NCI-H526 treated with DMSO at 0.1 percent for 48 hours (cell line): ENCODE measurements around the gene PRSS8.
"Not testable (repeated sequence)": the region's sequence is repeated elsewhere in the genome, so short reads cannot be mapped to it uniquely, and the experiment has no call there.

Experiments
- DNase-seq: peaks from one replicate; lab custom pipeline; 2025; lab: John Stamatoyannopoulos, UW

PRSS8 gene

DNA sequence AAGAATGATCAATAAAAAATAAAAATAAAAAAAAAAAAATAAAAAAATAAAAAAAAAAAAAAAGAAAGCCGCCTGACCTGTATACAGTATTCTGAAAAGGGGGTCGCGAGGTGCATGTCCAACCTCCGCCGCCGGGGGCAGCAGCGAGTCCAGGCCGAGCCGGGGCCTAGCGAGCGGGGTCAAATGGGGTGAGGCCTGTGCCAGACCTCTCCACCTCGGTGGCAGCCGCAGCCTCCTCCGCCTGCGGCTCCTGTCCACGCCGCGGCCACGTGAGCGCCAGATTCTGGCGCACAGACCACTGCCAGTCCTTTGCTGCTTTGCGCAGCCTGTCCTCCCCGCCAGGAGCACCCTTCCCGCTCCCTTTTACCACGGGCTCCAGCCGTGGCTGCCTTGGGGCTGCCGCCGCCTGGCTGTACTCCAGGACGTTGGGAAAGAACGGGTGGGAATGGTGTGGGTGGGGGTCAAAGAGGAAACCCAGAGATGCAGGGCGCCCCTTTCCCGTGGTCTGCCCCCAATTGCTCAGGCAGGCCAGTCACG is 29.8 kb downstream of the PRSS8 start:
- peak; percentile 4 for DNase-seq

DNA sequence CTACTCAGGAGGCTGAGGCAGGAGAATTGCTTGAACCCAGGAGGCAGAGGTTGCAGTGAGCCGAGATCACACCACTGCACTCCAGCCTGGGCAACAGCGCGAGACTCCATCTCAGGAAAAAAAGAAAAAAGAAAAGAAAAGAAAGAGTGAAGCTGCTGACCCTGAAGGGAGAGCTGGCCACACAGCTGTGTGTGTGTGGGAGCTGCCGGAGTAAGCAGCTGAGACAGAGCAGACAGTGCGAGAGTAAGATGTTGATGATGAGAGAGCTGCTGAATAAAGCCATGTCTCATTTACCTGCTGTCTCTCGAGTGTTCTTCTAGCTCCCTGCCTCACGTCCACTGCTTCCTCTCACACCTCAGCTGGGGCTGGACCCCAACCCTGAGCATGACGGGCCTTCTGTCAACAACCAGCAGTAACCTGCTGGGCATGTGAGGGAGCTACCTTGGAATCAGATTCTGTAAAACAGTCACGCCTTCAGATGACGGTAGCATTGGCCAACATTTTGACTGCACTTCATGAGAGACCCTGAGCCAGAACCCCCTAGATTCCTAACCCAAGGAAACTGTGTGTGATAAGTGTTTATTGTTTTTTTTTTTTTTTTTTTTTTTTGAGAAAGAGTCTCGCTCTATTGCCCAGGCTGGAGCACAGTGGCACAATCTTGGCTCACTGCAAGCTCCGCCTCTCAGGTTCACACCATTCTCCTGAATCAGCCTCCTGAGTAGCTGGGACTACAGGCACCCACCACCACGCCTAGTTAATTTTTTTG is 34.5 kb downstream of the PRSS8 start:
- DNase-seq: not testable (repeated sequence)

DNA sequence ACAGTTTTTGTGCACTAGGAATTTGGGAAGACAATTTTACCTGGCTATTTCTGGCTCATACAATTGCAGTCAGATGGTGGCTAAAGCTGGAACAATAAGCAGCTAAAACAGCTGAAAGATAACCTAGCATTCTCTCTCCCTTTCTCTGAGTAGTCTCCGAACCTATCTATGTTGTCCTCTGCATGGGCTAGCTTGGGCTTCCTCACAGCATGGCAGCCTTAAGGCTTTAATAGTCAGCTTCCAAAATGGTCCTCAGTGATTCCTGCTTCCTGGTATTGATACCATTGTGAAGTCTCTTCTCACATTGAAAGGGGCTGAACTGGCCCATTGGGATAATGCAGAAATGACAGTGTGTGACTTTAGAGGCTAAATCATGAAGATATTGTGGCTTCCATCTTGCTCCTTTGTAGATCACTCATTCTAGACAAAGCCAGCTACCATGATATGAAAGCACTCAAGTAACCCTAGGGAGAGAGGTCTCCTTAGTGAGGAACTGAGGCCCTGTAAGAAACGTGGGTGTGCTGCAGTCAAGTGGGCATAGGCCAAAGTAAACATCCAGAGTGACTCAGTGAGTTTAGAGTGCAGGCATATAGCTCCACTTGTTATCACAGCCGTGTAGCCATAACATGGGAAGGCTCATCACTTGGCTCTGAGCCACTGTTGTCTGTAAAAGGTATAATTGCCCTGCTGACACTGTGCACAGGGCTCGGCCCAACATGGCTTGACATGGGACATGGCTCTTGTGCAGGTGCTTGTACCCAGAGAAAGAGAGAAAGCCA is 35.5 kb downstream of the PRSS8 start:
- no peak for DNase-seq

DNA sequence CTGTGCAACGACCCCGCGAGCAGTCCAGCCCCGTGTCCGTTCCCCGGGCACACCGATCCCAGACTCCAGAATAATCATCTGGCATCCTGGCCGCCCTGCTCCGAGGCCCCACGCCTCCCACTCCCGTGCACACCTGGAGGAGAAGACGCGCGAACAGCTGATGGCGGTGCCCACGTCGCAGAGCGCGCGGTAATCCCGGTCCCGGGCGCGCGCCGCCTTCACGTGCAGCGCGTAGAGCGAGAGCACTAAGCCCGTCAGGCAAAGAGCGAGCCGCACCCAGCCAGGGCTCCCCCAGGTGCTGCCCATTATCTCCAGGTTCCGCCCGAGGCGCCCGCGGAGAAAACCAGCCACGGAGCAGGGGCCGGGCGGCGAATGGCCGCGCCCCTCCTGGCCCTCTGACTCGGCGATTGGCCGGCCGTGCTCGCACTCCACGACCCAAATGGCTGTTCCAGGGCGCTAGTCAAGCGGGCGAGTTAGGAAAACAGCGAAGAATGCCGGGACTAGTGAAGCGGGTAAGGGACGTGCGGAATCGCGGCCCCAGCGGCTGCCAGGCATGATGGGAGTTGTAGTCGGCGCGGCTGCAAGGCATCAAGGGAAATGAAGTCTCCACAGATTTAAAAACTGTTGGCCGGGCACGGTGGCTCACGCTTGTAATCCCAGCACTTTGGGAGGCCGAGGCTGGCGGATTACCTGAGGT is 41.0 kb downstream of the PRSS8 start, which contains the start of gene VKORC1:
Gene VKORC1 (minus strand): TSS at position 374 of the 697 bp plus-strand sequence. CDS start 68 bp downstream, at position 306.
- peak; percentile 98 for DNase-seq

DNA sequence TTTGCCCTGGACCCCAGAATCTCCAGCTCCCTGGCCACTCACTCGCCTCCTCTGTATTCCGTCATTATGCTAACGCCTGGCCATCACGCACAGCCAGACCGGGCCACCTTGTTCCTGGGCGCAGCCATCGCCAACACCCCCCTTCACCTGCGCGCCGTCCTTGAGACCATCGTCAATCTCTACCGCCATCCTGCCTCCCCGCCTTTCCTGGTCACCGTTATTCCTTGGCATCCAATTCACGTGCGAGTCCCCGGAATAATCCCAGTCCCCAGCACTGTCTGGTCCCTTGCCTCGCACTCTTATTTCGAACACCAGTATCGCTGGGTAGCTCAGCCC is 41.5 kb downstream of the PRSS8 start:
- no peak for DNase-seq

DNA sequence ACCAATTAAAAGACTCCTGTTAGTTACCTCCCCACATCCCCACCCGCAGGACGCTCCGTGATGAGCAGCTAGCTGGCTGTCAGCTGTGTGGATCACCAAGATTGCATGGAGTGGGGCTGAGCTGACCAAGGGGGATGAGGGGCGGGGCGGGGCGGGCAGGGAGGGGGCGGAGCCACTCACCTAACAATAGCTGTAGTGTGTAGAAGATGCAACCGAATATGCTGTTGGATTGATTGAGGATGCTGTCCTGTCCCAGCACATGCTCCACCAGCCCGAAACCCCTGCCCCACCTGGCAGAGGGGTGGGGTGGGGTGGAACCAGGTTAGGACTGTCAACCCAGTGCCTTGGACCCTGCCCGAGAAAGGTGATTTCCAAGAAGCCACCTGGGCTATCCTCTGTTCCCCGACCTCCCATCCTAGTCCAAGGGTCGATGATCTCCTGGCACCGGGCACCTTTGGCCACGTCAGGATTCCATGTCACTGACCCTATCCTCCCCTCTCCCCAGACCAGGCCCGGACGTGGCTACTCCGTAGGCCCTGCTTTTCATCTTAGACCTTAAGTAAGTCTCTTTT is 42.3 kb downstream of the PRSS8 start:
- peak; percentile 43 for DNase-seq

DNA sequence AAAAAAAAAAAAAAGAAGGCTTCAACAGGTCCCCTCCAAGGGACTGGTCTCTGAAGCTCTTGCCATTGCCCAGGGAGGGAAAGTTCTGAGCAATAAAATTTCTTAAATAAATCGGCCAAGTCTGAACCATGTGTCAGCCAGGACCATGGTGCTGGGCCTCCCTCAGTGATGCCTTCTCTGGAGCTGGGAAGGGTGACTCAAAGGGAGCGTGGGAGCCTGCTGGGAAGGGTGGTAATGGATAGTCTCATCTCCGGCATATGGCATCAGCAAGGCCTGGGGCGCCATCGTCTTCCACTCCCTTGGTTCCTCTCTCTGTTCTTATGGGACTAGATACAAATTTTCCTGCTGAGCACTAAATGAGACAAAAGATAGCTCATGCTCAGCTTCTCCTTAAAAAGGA is 43.2 kb downstream of the PRSS8 start:
- no peak for DNase-seq

DNA sequence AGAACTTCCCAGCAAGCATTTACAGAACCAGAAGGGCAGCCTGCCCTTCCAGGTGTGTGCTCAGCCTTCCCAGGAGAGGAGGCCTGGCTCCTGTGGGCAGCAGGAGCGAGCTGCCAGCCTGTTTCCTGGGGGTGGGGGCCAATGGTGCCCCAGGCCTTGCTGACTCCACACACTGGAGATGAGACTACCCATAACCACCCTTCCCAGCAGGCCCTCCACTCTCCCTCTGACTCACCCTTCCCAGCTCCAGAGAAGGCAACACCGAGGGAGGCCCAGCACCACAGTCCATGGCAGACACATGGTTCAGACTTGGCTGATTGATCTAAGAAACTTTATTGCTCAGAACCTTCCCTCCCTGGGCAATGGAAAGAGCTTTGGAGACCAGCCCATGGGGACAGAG is 45.0 kb downstream of the PRSS8 start:
- no peak for DNase-seq

DNA sequence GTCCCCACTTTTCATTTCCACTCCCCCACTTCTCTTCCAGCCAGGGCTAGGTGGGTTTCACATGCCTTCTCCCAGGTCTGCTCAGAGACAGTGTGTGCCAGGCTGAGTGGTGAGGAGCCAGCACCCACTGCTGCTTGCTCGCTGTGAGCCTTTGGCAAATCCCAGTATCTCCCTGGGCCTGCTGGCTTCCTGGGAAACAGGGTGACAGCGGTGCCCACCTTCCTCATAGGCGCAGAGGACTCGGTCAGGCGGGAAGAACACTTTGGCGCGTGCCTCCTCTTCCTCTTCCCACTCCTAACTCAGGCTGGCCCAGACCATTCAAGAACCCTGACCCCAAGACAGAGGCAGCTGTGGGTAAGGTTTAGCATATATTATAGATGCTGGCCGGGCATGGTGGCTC is 46.3 kb downstream of the PRSS8 start:
- no peak for DNase-seq

DNA sequence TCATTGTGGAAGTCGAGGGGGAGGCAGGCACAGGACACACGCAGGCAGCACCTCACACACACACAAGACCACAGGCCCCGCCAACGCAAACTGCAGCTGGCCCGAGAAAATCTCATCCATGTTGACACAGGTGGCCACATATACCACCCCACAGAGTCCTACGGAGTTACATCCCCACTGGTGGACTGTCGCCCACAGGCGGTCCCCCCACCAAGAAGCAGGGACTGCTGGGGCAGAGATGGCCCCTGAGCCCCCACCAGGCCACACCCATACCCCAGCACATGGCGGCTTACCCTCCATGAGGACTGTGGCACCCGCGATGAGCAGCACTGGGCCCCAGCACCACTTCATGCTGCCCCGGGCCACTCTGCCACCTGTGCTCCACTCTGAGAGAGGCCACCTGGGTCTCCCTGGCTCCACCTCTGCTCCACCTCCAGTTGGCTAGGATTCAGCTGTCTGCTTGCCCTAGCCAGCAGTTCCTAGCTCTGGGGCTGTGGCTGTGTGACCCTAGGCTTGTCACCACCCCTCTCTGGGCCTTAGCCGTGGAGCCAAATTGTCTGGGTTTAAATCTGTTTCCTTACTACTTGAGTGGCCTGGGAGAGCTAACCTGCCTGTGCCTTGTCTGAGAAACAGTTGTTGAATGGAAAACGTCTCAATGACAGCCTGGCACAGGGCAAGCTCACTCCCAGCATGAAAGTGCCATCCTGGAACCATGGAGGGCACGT is 46.9 kb downstream of the PRSS8 start, which contains the start of gene PRSS53:
Gene PRSS53 (minus strand): TSS at position 485 of the 725 bp plus-strand sequence. CDS start 134 bp downstream, at position 351.
- DNase-seq: no peak

DNA sequence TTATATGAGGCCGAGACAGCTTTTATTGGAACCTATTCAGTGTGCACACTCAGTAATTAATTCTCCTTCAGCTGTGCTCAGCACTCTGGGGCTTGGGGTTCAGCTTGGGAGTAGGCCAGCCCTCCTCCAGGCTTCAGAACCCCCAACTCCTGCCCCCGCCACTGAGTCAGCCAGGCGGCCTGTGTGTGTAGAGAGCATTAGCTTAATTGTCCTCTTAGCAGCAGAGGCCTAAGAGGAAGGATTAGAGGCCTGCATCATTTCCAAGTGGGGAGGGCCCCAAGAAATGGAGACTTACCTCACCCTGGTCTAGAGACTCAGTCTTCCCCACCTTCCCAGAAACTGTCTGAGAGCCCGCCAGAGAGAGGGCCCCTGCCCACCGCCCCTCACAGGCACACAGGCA is 47.6 kb downstream of the PRSS8 start:
- DNase-seq: no peak

DNA sequence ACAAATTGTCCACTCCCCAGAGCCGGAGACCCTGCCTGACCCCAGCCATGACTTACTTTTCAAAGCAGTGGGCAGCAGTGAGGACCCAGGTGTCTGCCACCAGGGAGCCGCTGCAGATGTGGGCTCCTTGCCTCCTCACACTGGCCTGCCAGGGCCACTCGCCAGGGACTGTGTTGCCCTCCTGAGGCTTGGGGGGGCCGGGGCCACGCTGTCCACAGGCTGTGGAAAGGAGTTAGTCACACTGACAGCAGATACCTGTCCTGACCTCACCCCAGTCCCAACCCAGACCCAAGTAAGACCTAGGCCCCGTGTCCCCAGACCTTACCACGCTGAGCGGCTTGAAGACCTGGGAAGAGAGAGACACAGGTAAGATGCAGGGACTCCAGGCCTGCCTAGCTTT is 48.0 kb downstream of the PRSS8 start:
- DNase-seq: no peak

DNA sequence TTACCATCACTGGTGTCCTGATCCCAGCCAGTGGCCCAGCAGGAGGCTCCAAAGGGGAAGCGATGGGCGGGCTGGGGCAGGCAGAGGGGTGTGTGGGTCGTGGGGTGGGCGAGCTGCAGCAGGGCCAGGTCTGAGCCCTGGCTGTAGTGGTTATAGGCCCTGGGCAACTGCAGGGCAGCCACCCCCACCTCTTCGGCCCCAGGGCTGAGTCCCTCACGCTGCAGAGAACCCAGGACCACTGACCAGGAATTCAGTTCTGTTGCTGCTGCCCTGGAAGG is 49.0 kb downstream of the PRSS8 start:
- no peak for DNase-seq

DNA sequence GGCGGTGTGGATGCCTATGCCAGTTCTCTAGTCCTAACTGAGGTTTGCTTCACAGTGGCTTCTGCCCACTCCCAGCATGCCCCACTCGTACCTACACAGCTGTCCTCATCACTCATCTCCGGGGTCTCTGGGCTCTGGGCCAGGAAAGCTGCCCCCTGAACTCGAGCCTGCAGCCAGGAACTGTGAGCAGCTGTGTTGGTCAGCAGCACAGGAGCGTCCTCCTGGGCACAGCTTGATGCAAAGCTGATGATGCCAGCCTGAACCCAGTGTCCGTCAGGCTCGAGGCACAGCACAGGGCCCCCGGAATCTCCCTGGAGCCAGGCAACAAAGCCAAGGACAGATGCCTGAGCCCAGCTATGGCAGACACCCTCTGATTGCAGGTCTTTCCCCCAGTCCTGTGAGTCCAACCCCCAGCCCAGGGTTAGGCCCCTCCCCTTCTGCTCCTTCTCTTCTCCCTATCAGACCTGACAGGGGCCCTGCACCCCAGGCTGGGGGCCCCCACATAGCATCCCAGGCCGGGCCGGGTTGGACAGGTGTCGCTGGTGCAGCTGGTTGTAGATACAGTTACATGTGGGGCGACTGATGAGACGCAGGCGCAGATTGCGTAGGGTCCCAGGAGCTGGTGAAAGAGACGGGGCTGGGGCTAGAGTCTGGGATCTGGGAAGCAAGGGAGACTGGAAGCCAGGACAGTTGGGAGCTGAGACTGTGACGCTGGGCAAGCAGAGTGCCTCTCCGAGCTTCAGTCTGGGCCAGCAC is 49.5 kb downstream of the PRSS8 start:
- peak; percentile 29 for DNase-seq

DNA sequence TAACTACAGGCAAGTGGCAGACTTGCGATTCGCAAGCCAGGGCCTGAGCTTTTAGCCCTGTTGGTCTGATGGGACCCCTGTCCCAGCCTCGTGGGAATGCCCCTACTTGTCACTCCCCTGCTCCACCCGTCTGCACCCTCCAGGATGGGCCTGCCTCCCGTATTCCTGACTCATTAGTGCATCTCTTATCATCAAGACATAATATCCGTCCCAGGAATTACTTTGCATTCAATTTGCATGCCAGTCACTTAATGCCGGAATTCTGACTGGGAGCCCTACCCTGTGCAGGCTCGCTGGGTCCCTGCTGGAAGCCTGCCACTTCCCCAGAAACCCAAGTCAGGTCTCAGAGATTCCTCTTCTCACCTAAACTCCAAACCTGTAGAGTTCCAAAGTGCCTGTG is 50.1 kb downstream of the PRSS8 start:
- DNase-seq: peak; percentile 53

DNA sequence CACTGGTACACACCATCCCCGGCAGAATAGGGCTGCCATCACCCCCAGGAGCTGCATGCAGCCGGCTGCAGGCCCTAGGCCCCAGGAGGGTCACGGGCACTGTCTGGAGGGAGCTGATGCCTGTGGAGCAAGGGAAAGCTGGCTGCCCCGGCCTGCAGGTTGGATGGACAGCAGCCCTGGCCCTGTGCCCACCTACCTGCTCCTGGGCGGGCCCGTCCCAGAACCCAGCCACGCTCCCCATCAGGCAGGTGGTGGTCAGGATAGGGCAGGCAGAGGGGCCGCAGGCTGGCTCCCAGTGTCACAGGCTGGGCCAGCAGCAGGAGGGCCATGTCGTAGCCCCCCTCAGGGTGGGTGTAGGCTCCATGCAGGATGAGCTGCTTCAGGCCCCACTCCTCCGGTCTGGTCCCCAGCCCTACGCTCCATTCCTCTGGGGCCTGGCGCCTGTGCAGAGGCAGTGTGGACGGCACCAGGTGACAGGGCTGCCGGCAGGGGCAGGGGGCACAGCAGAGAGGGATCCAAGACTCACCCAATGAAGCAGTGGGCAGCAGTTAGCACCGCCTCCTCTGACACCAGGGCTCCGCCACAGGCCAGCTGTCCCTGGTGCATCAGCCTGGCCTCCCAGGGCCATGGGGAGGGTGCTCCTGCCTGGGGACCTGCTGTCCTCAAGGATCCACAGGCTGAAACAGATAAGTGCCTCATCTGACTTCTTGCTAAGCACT is 50.8 kb downstream of the PRSS8 start:
- no peak for DNase-seq

DNA sequence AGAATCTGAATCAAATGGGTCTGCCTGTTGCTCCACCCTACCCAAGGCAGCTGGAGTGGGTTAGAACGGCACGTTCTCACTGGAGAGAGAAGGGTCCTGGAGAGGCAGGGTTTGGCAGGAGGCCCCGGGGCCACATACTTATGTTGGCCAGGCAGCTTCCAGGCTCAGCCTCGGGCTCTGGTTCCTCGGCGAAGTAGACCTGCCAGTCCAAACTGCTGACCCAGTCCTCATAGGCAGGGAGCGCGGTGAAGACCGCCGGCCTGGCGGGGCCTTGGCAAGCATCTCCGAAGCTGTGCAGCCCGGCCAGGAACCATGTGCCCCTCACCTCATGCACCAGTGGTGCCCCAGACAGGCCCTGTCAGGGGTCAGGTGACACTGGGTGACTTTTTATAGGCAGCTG is 51.5 kb downstream of the PRSS8 start:
- DNase-seq: no peak

DNA sequence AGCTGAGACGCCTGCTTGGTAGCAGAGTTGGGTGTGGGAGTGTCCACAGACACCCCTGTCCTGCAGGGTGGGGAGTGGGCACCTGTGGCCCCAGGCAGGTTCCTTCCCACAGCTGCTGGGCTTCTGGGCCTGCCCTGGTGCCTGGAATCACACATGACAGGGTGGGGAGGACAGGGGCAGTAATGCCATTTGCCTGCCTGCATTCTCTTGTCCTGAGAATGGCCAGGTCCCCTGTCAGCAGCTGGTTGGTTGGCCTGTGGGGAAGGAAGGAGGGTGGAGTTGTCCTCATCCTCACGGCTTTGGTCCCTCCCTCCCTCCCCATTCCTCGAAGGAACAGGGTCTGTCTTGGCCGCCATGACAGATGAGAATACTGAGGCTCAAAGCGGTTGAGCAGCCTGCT is 52.0 kb downstream of the PRSS8 start:
- no peak for DNase-seq

DNA sequence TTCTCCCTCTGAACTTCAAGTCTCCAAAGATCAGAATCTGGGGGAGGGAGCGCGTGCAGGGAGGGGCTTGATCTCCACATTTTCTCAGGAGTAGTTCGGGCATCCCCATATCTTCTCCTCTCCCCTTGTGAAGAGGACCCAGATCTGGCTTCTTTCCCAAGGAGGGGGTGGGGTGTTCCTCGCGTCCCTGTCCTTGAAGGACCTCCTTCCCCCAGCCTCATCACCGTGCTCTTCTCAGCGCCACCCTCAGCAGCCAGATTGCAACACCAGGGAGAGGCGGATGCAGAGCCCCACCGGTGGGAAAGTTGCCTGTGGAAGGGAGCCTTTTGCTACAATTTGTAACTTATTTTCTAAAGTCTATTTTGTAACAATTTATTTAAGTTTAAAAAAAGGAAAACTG is 52.4 kb downstream of the PRSS8 start:
- DNase-seq: no peak

DNA sequence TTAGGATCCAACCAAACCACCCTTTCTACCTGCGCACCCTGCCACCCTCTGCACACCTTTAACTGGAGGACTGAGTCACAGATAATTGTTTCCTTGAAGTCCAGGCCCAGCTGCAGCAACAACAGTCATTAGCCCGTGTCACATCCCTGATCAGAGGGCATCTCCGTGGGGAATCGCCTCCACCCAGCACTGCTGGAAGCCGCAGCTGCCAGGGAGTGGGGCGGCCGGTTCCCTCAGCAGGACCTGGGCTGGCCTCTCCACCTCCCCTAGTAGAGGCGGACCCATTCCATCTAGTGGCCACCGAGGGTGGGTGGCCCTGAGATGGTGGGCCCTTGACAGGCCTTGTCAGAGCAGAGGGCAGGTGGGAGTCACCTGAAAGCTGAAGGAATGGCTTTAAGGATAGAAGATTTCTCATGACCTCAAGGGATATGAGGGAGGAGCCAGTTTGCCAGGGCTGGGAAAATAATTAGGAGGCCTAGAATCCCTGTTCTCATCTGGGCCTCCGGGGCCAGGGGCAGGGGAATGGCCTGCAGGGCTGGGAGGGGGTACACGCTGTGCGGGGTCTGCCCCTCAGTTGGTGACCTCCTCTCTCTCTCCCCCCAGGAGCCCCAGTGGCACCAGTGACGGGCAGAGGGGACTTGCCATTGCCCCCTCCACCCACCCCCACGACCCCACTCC is 53.0 kb downstream of the PRSS8 start:
- no peak for DNase-seq
